Frontal cortex (tissue), 4 donors: Measurements from ENCODE around the gene CBX8. TPM values are rescaled to one million over a fixed set of nuclear protein-coding genes. Genes with fewer than 3 reads are reported as not detected.

Experiments
- DNase-seq, 2 donors: peaks; one replicate each; pipeline ENCODE4 v3.0.0; 2012; ENCODE audit warnings: low spot score in 2 of 2
- FAIRE-seq: peaks from 2 replicates; lab custom pipeline; 2012; peaks lifted over from hg19 to GRCh38; lab: Jason Lieb, UNC
- total RNA-seq: library from RNA; depleted of rRNA; stranded (reverse); fragments of >200 nt; gene quantifications from one replicate; pipeline ENCODE4 v1.2.3, GENCODE V29; 2014
- donor health status: control.
- donor health status: control.
- donor health status: control.

Gene CBX8
- total RNA-seq, 1 donor from 2014 or later = 7.7 TPM

DNA sequence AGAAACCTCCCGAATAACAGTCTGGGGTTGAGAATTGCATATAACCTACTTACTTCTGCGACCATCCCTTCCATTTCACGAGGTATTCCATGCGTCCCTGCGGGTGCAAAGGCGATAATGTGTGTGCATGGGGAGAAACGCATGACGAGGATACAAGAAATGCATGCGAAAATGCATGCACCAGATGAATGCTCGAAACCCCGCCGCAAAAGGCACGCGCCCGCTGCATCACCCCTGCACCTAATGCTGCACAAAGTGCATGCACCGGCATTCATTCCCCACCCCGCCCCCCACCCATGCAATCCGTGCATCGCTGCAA lies 474 bp downstream of the CBX8 start:
- DNase-seq (no peak), FAIRE-seq (no peak)

GRCh38 chr17:79795795-79796443 lies 958 bp downstream of the CBX8 start:
- DNase-seq = no peak
- no peak for FAIRE-seq

DNA sequence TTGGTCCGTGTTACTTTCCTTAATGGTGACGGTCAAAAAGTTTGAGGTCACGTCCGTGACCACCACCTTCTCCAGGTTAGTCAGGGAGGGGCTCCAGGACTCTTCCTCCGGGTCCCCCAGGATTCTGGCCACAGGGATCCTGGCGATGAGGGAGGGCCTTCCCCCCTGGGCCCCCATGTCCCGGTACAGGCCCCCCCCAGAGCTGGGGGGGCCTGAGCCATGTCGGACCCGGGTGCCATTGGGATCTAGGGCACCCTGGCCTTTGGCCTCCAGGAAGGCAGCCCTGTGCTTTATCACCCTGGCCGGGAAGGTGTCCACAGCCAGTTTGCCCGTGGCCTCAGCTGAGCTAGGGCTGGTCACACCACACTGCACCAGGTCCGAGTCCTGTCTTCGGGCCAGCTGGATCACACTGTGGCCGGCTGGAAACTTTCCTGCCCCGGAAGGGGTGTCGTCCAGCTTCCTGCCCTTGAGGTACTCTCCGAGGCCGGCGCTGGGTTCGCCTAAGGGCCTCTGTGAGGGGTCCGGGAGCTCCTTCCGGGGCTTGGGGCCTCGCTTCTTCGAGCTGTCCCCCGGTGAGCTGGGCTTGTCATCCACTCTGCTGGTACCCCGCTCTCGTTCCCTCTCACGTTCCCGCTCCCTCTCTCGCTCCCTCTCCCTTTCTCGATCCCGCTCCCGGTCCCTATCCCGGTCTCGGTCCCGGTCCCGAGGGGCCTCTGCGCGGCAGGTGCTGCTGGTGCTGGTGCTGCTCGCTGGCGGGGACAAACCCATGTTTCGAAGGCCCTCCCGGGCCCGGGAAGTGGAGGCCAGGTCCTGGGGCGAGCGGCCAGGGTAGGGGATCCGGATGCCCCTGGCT lies 2.0 kb downstream of the CBX8 start:
- FAIRE-seq (no peak), DNase-seq (no peak)

- DNase-seq (no peak), FAIRE-seq (no peak)
Measured at GRCh38 chr17:79793924-79794304, 3.0 kb downstream of the CBX8 start.

DNA sequence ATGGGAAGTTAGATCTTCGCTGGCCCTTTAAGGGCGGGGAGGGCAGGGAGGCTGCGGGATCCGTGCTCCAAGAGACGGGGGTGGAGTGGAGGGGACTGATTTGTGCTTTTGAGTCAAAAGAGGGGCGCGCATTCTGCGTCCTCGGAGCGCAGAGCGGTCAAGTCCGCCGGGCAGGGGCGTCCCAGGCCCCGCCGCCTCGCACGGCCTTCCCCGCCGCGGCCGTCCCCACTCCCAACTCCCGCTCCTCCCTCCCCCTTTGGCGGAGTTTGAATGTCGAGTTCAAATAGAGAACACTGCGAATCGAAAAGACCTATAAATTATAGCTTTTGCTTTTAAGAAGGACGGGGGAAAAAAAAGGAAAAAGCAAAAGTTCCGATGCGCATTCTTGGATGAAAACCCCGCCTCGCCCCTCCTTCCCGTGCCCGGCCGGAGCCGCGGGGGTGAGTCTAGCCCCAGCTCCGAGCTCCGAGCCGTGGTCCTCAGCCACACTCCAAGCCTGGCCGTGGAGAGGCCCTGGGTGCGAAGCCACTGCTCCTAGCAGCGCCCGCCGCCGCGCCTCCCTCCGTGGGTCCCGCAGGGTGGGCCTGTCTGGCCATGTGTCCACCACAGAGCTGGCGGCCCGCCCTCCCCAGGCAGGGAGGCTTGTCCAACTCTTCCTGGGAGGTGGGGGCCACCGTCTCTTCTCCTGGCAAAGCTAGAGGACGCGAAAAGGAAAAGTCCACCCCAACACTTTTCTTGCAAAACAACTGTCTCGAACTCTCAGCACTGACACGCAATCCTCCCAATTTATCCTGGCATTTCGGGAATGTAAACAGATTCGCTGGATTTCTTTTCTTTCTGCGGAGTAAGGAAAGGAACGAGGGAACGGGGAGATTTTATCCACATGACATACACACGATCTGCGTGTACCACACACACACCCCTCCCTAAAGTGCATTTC lies 3.6 kb downstream of the CBX8 start:
- DNase-seq (no peak), FAIRE-seq (no peak)

DNA sequence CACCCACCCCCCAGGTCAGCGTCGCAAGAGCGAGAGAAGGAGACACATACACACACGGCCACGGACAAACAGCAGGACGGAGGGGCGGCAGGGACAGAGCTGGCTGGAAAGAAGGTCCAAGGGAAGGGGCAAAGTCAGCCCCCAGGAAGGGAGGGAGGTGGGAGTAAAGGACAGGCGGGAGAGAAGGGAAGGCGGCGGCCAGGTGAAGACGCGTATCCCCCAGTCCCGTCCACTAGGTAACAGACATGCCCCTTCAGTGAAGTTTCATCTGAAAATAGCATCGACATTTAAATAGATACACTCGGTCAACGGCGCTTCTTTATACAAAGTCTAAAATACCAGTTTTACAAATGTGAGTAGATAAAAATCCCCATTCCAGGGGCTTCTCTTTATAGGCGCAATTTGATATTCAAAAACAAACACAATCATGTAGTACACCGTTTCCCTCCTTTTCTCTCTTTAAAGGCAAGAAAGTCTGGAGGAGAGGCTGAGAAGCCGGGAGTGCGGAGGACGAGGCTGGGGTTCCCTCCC lies 4.5 kb downstream of the CBX8 start:
- DNase-seq = no peak

GRCh38 chr17:79791735-79792161 lies 5.1 kb downstream of the CBX8 start:
- FAIRE-seq (no peak), DNase-seq (no peak)

More for the DNA sequence above, 4.5 kb downstream of the CBX8 start:
- FAIRE-seq = no peak

- DNase-seq = no peak
- FAIRE-seq = no peak
Measured at GRCh38 chr17:79790805-79791734, 5.8 kb downstream of the CBX8 start.

DNA sequence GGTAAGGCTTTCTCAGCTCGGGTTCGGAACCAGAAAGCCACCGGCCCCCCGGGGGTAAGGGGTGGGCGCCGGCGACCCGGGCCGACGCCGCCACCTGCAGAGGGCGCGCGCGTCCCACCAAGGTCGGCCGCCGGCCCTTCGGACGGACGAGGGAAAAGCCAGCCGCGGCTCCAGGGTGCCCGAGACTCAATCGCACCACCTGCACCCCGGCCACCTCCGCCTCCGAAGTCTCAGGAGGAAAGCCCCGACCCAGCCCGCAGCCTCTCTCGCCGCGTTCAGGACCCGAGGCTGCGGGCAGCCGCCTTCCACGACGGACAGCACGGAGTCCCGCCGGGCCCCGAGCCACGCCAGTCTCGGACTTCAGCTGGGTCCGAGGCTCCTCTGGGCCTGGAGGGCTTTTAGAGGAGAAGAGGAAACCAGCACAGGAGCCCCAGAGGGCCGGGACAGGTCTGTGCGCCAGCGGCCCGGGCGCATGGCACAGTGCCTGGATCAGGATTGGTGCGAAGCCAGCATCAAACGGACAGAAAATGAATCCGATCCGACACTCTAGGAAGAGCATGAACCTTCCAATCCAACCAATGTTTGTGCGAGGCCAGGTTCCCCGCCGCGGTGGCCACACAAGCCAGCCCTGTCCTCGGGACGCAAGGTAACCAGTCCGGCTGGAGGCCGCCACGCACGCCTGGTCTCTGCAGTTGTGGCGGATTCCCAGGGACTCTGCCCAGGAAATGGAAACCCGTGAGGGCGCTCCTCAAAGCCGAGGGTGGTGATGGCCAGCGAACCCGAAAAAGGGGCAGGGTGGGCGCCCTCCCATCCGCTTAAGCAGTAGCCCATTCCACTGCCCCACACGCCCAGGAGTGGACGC lies 6.7 kb downstream of the CBX8 start:
- DNase-seq = peak; percentile 89 to 90
- no peak for FAIRE-seq

DNA sequence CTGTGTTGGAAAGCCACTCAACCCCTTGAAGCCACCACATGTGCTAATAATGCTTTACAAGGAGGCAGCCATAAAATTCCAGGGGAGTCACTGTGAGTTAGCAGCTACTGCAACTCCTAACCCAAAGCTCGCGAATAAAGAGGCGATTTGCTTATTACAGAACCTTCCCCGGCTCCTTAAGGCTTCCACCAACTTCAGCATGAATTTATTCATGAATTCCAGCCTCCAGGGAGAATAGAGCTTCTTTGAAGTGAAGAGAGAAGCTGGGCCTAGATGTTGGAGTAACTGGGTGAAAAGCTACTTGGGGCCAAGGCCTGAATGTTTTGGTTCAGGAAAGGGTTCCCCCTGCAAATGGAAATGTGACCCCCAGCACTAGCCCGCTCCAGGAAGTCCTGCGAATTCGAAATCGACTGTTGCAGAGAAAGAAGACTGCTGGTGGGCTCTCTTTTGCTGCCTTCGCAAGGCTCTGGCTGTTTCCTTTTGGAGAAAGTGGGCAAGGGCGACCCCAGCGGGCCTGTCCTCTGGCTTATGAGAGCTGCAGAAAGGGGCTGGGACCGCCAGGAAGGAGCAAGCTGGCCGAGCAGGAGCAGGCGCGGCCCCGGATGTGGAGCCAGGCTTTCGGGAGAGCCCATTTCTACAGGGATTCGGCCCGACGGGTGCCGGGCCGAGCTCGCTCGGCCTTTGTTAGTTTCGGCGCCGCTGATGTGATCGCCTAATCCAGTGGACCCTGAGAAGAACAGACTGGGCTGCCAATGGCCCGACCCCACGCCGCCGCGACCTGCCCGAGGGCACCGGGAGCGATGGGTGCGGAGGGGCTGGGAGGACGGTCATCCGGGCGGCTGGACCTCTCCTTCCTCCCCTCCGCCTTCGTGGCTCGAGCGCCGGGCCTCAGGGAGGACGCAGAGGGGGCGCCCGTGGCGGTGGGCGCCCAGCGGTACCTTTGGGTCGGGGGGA lies 7.6 kb downstream of the CBX8 start:
- no peak for DNase-seq

GRCh38 chr17:79788455-79788854 lies 8.4 kb downstream of the CBX8 start:
- FAIRE-seq = no peak

More for the DNA sequence above, 7.6 kb downstream of the CBX8 start:
- no peak for FAIRE-seq

DNA sequence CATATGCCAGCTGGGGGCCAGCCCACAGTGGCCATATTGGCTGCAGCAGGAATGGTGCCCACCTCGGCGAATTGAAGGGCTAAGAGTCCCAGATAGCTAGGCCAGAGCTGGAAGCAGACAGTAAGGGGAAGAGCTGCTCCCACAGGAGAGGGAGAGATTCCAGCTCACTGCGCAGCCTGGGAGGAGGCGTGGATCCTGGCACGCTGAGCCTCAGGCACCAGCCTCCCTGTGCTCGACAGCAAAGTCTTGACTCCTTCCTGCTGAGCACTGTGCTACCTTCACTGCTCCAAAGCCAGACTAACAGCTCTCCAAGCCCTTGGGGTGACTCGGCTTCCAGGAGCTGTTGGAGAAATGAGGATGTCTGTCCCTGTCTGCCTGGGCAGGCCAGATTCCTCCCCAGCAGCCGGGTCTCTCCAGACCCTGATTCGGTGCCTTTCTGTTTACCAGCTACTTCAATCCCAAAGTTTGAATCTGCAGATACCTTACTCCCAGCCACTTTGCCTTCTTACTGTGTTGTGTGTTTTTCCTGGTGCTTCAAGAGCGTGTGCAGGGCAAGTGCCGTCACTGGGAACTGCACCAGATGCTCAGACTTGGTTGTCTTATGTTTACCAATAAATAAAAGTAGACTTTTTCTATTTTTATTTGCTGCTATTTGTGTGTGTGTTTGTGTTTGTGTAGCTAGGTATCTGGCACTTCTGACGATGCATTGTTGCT lies 9.8 kb downstream of the CBX8 start:
- no peak for DNase-seq
- no peak for FAIRE-seq

More at GRCh38 chr17:79788455-79788854, 8.4 kb downstream of the CBX8 start:
- no peak for DNase-seq

DNA sequence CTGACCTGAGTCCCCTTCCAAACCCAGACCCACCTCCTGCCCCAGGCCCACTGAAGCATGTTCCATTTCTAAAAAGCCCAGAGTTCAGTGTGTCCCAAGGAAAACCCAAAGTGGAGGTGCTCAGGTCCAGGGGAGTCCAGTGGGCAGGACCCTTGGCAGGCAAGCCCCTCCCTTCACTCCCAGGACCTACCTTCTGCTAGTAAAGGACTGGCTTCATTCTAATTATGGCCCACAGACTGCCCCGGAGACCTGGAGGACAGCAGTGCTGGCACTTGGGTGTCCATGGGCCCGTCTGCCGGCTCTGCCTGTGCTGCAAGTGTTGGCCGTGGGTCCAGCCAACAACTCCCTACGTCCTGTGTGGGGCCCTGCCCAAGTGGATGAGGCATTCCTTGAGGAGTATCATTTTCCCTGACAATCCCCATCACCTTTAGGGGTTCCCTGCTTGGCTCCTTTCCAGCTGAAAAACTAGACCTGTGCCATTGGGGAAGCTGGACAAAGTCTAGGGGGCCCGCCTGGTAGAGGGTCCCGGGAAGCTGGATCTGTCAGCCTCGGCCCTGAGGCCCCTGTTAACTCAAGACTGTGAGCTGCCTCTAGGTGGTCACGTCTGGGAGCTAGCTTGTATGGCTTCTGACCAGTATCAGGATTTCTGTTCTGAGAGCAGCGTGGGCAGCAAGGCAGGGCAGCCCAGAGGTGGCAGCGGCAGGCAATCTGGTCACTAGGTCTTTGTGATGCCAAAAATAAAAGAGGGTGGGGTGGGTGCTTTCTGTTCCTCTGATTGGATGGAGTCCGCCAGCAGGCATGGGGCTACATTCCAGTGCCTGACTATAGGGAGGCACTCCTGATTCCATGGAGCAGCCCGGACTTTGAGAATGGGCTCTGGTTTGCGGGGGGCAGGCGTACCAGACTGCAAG lies 10.7 kb downstream of the CBX8 start:
- FAIRE-seq (no peak), DNase-seq (no peak)

GRCh38 chr17:79785017-79785899 lies 11.6 kb downstream of the CBX8 start:
- no peak for FAIRE-seq
- no peak for DNase-seq
